Chondrocyte (in vitro differentiated cells): ENCODE data around the gene C1orf52. TPM values are rescaled to one million over a fixed set of nuclear protein-coding genes. Genes with fewer than 3 reads are reported as not detected.

Experiments
- DNase-seq: peaks from one replicate; pipeline ENCODE4 v3.0.0; 2021; ENCODE audit warnings: mixed read lengths, low spot score
- H3K27ac Mint-ChIP-seq: one replicate; pipeline ENCODE4 v1.8.0; 2021; ENCODE audit warnings: mild to moderate bottlenecking, moderate library complexity, mixed read lengths; ENCODE audit not compliant: unreplicated experiment
- H3K27me3 Mint-ChIP-seq: 2 replicates; pipeline ENCODE4 v1.8.0; 2021; ENCODE audit warnings: low read depth, mixed read lengths
- H3K36me3 Mint-ChIP-seq: 2 replicates; pipeline ENCODE4 v1.8.0; 2021; ENCODE audit warnings: low read depth, mixed read lengths
- H3K4me1 Mint-ChIP-seq: 2 replicates; pipeline ENCODE4 v1.8.0; 2021; ENCODE audit warnings: low read depth, mild to moderate bottlenecking, mixed read lengths
- H3K4me3 Mint-ChIP-seq: one replicate; pipeline ENCODE4 v1.8.0; 2021; ENCODE audit warnings: mild to moderate bottlenecking, moderate library complexity, mixed read lengths; ENCODE audit not compliant: unreplicated experiment
- H3K9me3 Mint-ChIP-seq: 2 replicates; pipeline ENCODE4 v1.8.0; 2021; ENCODE audit warnings: low read depth, mixed read lengths
- total RNA-seq: library from RNA; stranded (reverse); gene quantifications from 3 replicates; pipeline ENCODE4 v1.2.1, GENCODE V29; 2021
- TF ChIP-seq, protein P1 (sequence below): fragments of 200-600 bp; sonication (generic); IDR thresholded peaks from 2 replicates; pipeline ENCODE4 v1.5.0; 2021; ENCODE audit warnings: antibody characterized with exemption, mild to moderate bottlenecking, moderate library complexity

Gene C1orf52
- total RNA-seq, 1 donor from 2014 or later, result 31.3 TPM

DNA sequence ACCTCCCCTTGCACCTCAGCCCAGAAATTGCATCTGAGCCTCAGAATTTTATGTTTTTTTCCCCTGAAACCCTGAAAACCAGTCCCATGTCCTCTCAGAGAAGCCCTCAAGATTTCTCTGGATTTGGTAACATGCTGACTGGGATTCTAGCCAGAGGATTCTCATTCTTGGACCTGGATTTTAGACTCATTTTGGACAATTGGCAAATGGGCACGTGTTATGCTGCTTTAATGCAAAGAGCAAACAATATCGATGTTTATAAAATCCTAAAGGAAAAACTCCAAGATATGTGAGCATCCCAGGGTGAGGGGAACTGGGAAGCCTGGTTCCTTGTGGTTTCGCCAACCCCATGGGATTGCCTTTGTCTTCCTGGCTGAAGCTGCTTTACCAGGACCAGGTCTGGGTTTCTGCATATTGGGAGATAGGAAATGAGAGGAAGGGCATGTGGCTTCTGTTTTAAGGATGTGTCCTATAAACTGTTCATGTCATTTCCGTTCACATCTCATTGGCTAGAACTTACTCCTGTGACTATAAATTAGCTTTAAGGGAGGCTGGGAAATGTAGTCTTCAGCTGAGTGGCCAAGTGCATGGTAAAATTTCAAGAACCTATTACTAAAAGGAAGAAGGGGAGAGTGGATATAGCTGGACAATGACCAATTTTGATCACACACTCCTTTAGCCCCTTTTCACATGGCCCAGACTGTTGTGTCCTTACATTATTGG lies 44.1 kb upstream of the C1orf52 start:
- H3K9me3 Mint-ChIP-seq, result no peaks in the 10 kb centered on the region
- no peaks in the 10 kb centered on the region for H3K27me3 Mint-ChIP-seq
- peaks cover 12% of the 10 kb centered on the region for H3K4me1 Mint-ChIP-seq
- H3K4me3 Mint-ChIP-seq, result no peak overlapping the region
- DNase-seq, result no peak
- H3K36me3 Mint-ChIP-seq, result no peaks in the 10 kb centered on the region
- no peak overlapping the region for H3K27ac Mint-ChIP-seq
- TF ChIP-seq, protein P1, sequence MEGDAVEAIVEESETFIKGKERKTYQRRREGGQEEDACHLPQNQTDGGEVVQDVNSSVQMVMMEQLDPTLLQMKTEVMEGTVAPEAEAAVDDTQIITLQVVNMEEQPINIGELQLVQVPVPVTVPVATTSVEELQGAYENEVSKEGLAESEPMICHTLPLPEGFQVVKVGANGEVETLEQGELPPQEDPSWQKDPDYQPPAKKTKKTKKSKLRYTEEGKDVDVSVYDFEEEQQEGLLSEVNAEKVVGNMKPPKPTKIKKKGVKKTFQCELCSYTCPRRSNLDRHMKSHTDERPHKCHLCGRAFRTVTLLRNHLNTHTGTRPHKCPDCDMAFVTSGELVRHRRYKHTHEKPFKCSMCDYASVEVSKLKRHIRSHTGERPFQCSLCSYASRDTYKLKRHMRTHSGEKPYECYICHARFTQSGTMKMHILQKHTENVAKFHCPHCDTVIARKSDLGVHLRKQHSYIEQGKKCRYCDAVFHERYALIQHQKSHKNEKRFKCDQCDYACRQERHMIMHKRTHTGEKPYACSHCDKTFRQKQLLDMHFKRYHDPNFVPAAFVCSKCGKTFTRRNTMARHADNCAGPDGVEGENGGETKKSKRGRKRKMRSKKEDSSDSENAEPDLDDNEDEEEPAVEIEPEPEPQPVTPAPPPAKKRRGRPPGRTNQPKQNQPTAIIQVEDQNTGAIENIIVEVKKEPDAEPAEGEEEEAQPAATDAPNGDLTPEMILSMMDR, result no peak

DNA sequence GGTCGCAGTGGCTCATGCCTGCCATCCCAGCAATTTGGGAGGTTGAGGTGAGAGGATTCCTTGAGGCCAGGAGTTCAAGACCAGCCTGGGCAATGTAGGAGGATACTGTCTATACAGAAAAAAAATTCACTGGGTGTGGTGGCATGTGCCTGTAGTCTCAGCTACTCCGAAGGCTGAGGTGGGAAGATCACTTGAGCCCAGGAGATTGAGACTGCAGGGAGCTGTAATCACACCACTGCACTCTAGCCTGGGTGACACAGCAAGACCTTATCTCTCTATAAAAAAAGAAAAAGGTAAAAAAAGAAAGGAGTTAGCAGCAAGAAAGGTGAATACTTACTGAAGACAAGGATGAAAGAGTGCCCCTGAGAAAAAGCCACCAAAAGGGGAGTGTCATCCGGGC lies 40.7 kb upstream of the C1orf52 start:
- Mint-ChIP-seq H3K27ac (no peak overlapping the region), H3K36me3 (no peaks in the 10 kb centered on the region), H3K4me3 (no peak overlapping the region), H3K27me3 (no peaks in the 10 kb centered on the region), H3K9me3 (no peaks in the 10 kb centered on the region), H3K4me1 (peaks cover 32% of the 10 kb centered on the region)
- TF ChIP-seq, protein P1, result no peak
- DNase-seq, result no peak

DNA sequence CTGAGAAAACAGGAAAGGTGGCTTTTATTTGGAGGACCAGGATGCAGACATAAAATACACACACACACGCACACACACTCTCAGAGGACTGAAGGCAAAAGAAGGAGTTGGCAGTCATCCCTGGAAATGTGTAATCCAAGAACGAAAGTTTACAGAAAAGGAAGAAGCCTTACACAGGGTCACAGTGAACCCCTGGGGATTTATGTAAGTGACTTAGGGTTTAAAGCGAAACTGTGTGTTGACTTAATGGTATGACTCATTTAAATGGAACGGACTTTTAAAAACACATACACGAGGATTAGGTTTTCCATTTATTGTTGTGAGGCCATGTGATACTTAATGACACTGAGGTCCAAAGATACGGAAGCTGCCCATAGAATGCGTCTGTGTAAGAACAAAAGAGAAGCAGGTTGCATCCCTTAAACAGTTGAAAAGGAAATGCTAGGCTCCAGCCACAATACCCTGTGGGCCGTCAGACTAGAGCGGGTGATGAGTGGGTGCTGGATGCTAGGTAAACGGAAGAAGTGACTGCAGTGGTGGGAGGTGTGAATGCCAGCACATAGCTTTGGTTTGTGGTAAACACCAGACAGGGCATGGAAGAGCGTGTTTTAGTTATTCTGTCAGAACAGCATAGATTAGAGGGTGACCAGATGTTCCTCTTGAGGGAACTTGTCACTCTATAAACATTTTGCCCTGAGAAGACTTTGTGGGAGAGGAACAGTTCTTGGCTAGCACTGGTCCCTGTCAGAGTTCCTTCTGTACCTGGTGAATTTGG lies 38.6 kb upstream of the C1orf52 start:
- Mint-ChIP-seq H3K27me3 (no peaks in the 10 kb centered on the region), H3K36me3 (no peaks in the 10 kb centered on the region), H3K4me3 (peak overlapping the region; percentile 33), H3K9me3 (no peaks in the 10 kb centered on the region), H3K4me1 (peaks cover 39% of the 10 kb centered on the region), H3K27ac (peak overlapping the region; percentile 87)
- DNase-seq, result no peak
- TF ChIP-seq, protein P1, result no peak

DNA sequence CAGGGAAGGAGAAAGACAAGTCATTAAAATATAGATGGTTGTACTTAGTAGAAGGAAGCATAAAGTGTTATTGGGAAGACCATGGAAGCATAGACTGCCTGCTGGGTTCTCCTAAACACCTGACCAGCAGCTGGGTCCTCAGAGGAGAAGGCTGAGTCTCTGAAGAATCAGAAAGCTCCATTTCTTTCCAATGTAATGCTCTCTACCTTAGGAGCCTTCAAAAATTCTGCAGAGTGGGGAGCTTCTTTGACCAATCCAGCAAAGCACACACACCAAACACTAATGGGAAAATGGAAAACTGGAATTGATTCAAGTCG lies 38.0 kb upstream of the C1orf52 start:
- H3K36me3 Mint-ChIP-seq, result no peaks in the 10 kb centered on the region
- H3K27ac Mint-ChIP-seq, result peak overlapping the region; percentile 87
- no peak for DNase-seq
- H3K9me3 Mint-ChIP-seq, result no peaks in the 10 kb centered on the region
- peaks cover 39% of the 10 kb centered on the region for H3K4me1 Mint-ChIP-seq
- peak overlapping the region; percentile 33 for H3K4me3 Mint-ChIP-seq
- TF ChIP-seq, protein P1, result no peak
- no peaks in the 10 kb centered on the region for H3K27me3 Mint-ChIP-seq

DNA sequence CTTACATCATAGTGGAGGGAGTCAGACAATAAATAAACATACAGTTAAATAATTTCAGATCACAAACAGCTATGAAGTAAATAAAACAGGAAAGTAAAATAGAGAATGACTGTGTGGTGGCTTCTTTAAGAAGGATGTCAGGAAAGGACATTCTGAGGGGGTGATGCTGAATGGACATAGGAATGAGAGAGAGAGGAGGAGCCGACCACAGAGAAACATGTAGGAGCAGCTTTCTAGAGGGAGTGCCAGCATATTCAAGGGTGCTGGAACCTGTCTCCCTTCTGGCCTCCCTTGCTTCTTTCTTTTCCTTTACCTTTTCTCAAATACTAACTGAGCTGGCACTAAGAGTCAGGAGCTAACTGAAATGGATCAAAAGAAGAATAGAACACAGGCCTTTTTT lies 37.5 kb upstream of the C1orf52 start:
- no peak for DNase-seq
- no peaks in the 10 kb centered on the region for H3K36me3 Mint-ChIP-seq
- no peak overlapping the region for H3K4me3 Mint-ChIP-seq
- peaks cover 40% of the 10 kb centered on the region for H3K4me1 Mint-ChIP-seq
- H3K9me3 Mint-ChIP-seq, result no peaks in the 10 kb centered on the region
- no peaks in the 10 kb centered on the region for H3K27me3 Mint-ChIP-seq
- TF ChIP-seq, protein P1, result no peak
- H3K27ac Mint-ChIP-seq, result peak overlapping the region; percentile 87
